Activated T-cell treated with anti-CD3 and anti-CD28 coated beads for 4 hours (primary cell): ENCODE data around the gene ARMC8.
"Not testable (repeated sequence)": the region's sequence is repeated elsewhere in the genome, so short reads cannot be mapped to it uniquely, and the experiment has no call there.

Experiments
- DNase-seq: peaks from one replicate; pipeline ENCODE4 v3.0.0-alpha.2; 2020

ARMC8 gene

GRCh38 chr3:138187296-138188012 is at the start of gene ARMC8:
TSS of gene ARMC8 (plus strand) at chr3:138187301. CDS start at chr3:138187555, 254 bp downstream.
- peak; percentile 11 for DNase-seq

- no peak for DNase-seq
Measured at GRCh38 chr3:138137861-138138260, 49.2 kb upstream of the ARMC8 start.

GRCh38 chr3:138139691-138140090 is 47.4 kb upstream of the ARMC8 start:
- DNase-seq: no peak

- DNase-seq: no peak
Measured at GRCh38 chr3:138140940-138141339, 46.2 kb upstream of the ARMC8 start.

GRCh38 chr3:138142181-138142580 is 44.9 kb upstream of the ARMC8 start:
- not testable (repeated sequence) for DNase-seq

GRCh38 chr3:138148503-138148902 is 38.6 kb upstream of the ARMC8 start:
- DNase-seq: no peak

GRCh38 chr3:138154534-138154933 is 32.6 kb upstream of the ARMC8 start:
- DNase-seq: no peak

- no peak for DNase-seq
Measured at GRCh38 chr3:138157743-138158142, 29.4 kb upstream of the ARMC8 start.

- no peak for DNase-seq
Measured at GRCh38 chr3:138165061-138165460, 22.0 kb upstream of the ARMC8 start.

- no peak for DNase-seq
Measured at GRCh38 chr3:138172625-138173024, 14.5 kb upstream of the ARMC8 start.

- DNase-seq: no peak
Measured at GRCh38 chr3:138173769-138174420, 13.2 kb upstream of the ARMC8 start.

GRCh38 chr3:138174421-138175131 is 12.5 kb upstream of the ARMC8 start, which contains the start of gene DBR1:
TSS of gene DBR1 (minus strand) at chr3:138174921. CDS start at chr3:138174795, 126 bp downstream.
- peak; percentile 70 for DNase-seq

GRCh38 chr3:138180375-138181029 is 6.6 kb upstream of the ARMC8 start:
- DNase-seq: no peak

- no peak for DNase-seq
Measured at GRCh38 chr3:138184994-138185393, 2.1 kb upstream of the ARMC8 start.

- DNase-seq: no peak
Measured at GRCh38 chr3:138186221-138186620, 880 bp upstream of the ARMC8 start.

GRCh38 chr3:138186803-138187295 is 252 bp upstream of the ARMC8 start:
- peak; percentile 82 for DNase-seq

GRCh38 chr3:138188013-138188730 is 1.1 kb downstream of the ARMC8 start:
- no peak for DNase-seq

GRCh38 chr3:138195481-138195880 is 8.4 kb downstream of the ARMC8 start:
- no peak for DNase-seq

- DNase-seq: no peak
Measured at GRCh38 chr3:138196023-138196422, 8.9 kb downstream of the ARMC8 start.

GRCh38 chr3:138197058-138197457 is 10.0 kb downstream of the ARMC8 start:
- DNase-seq: no peak

GRCh38 chr3:138197524-138197923 is 10.4 kb downstream of the ARMC8 start:
- no peak for DNase-seq

- no peak for DNase-seq
Measured at GRCh38 chr3:138199851-138200250, 12.8 kb downstream of the ARMC8 start.
